H1 (cell line): Measurements from ENCODE around the gene AIG1. TPM values are rescaled to one million over a fixed set of nuclear protein-coding genes. Genes with fewer than 3 reads are reported as not detected.

ENCODE experiments used
- CTCF ChIA-PET: fragments of 300-600 bp; sonication (Branson Sonifier 250); formaldehyde crosslinking; loops from one replicate; lab custom pipeline; 2021; ENCODE audit not compliant: partially characterized antibody; lab: Charles Lee
- POLR2A ChIA-PET: fragments of 300-600 bp; sonication (Branson Sonifier 250); formaldehyde crosslinking; loops from one replicate; lab custom pipeline; 2021; ENCODE audit warnings: inconsistent platforms; ENCODE audit not compliant: partially characterized antibody; lab: Charles Lee
- DNase-seq, 2 experiments: peaks; one replicate each; pipeline versions ENCODE4 v3.0.0 to v3.0.0-alpha.2; 2010 to 2022; ENCODE audit warnings: low spot score in 2 of 2, low read depth in 1 of 2, mixed read lengths in 1 of 2
- FAIRE-seq: peaks from 2 replicates; lab custom pipeline; 2011; peaks lifted over from hg19 to GRCh38; lab: Jason Lieb, UNC
- H2AFZ ChIP-seq: 2 replicates; pipeline ENCODE4 v1.8.1; 2012; ENCODE audit warnings: low read length, inconsistent platforms
- H2AK5ac ChIP-seq: 2 replicates; pipeline ENCODE4 v1.6.1; 2013; ENCODE audit warnings: low read depth, low read length
- H2BK120ac ChIP-seq: replicated peaks from 2 replicates; pipeline ENCODE3; 2013; ENCODE audit warnings: low read depth, low read length, inconsistent platforms
- H2BK12ac ChIP-seq: 2 replicates; pipeline ENCODE4 v1.6.1; 2013; ENCODE audit warnings: low read depth, low read length
- H2BK15ac ChIP-seq: 2 replicates; pipeline ENCODE4 v1.6.1; 2013; ENCODE audit warnings: low read length
- H2BK20ac ChIP-seq: 2 replicates; pipeline ENCODE4 v1.6.1; 2013; ENCODE audit warnings: low read length
- H2BK5ac ChIP-seq: 2 replicates; pipeline ENCODE4 v1.6.1; 2013; ENCODE audit warnings: low read depth, low read length
- H3K14ac ChIP-seq: 2 replicates; pipeline ENCODE4 v1.6.1; 2013; ENCODE audit warnings: inconsistent platforms; ENCODE audit not compliant: insufficient read length
- H3K18ac ChIP-seq: 2 replicates; pipeline ENCODE4 v1.6.1; 2013; ENCODE audit warnings: low read length; ENCODE audit errors: extremely low read depth
- H3K23ac ChIP-seq: 2 replicates; pipeline ENCODE4 v1.6.1; 2013; ENCODE audit warnings: inconsistent platforms; ENCODE audit not compliant: insufficient read length
- H3K23me2 ChIP-seq: 2 replicates; pipeline ENCODE4 v1.6.1; 2013; ENCODE audit warnings: low read depth, low read length
- H3K27ac ChIP-seq: 2 replicates; pipeline ENCODE4 v1.6.1; 2011; ENCODE audit warnings: low read depth, low read length, inconsistent platforms
- H3K27me3 ChIP-seq, 4 experiments: replicated peaks in 1 of 4; 1 replicate in 1 of 4; 2 replicates in 3 of 4; pipeline versions ENCODE4 v1.6.1 to v1.8.1; 2011 to 2013; ENCODE audit warnings: low read length in 3 of 4, mild to moderate bottlenecking in 3 of 4, inconsistent platforms in 2 of 4, mixed read lengths in 2 of 4, moderate library complexity in 1 of 4; ENCODE audit not compliant: control insufficient read depth in 3 of 4, insufficient read depth in 3 of 4; ENCODE audit errors: extremely low read depth in 1 of 4
- H3K36me3 ChIP-seq, 4 experiments: 2 replicates each; pipeline versions ENCODE4 v1.6.1 to v1.8.1; 2011 to 2013; ENCODE audit warnings: mild to moderate bottlenecking in 4 of 4, low read length in 3 of 4, moderate library complexity in 2 of 4, control low read depth in 1 of 4, inconsistent platforms in 1 of 4; ENCODE audit not compliant: insufficient read depth in 4 of 4, control insufficient read depth in 2 of 4
- H3K4ac ChIP-seq: replicated peaks from 2 replicates; pipeline ENCODE3; 2013; ENCODE audit warnings: low read length, low read depth, mixed read lengths, inconsistent platforms; ENCODE audit not compliant: insufficient read length
- H3K4me1 ChIP-seq, 4 experiments: replicated peaks in 1 of 4; 1 replicate in 1 of 4; 2 replicates in 3 of 4; pipeline versions ENCODE4 v1.6.1 to v1.8.1; 2011 to 2013; ENCODE audit warnings: low read length in 3 of 4, inconsistent platforms in 2 of 4, mixed read lengths in 1 of 4; ENCODE audit not compliant: insufficient read depth in 4 of 4, control insufficient read depth in 3 of 4
- H3K4me2 ChIP-seq, 2 experiments: 2 replicates each; pipeline versions ENCODE4 v1.6.1 to v1.8.1; 2011 to 2013; ENCODE audit warnings: low read depth in 2 of 2, low read length in 2 of 2, control low read depth in 1 of 2, inconsistent platforms in 1 of 2, mild to moderate bottlenecking in 1 of 2; ENCODE audit not compliant: insufficient read depth in 1 of 2
- H3K4me3 ChIP-seq, 4 experiments: fragments of 200-600, 300-600 bp in 1 of 4; sonication (generic), shearing (Covaris generic), sonication (Bioruptor Twin) in 1 of 4; 2 replicates each; pipeline versions ENCODE4 v1.5.1 to v1.8.1; 2011 to 2016; ENCODE audit warnings: low read length in 4 of 4, low read depth in 3 of 4, control low read depth in 2 of 4, inconsistent platforms in 2 of 4, mild to moderate bottlenecking in 2 of 4, mixed read lengths in 1 of 4, moderate library complexity in 1 of 4; ENCODE audit not compliant: insufficient read depth in 2 of 4; ENCODE audit errors: extremely low read depth in 1 of 4
- H3K56ac ChIP-seq: replicated peaks from 2 replicates; pipeline ENCODE3; 2013; ENCODE audit warnings: low read depth, mild to moderate bottlenecking, mixed read lengths, low read length, inconsistent platforms; ENCODE audit not compliant: insufficient read length
- H3K79me1 ChIP-seq: 2 replicates; pipeline ENCODE4 v1.6.1; 2013; ENCODE audit warnings: low read depth, low read length, control low read depth
- H3K79me2 ChIP-seq, 2 experiments: 2 replicates each; pipeline versions ENCODE4 v1.6.1 to v1.8.1; 2012 to 2013; ENCODE audit warnings: low read length in 2 of 2, mild to moderate bottlenecking in 2 of 2, inconsistent platforms in 1 of 2; ENCODE audit not compliant: insufficient read depth in 2 of 2, control insufficient read depth in 1 of 2
- H3K9ac ChIP-seq, 4 experiments: replicated peaks in 1 of 4; 1 replicate in 1 of 4; 2 replicates in 3 of 4; pipeline versions ENCODE4 v1.6.1 to v1.8.1; 2011 to 2013; ENCODE audit warnings: low read depth in 3 of 4, low read length in 3 of 4, control low read depth in 2 of 4, mild to moderate bottlenecking in 2 of 4, moderate library complexity in 2 of 4, inconsistent platforms in 1 of 4; ENCODE audit errors: extremely low read depth in 1 of 4
- H3K9me3 ChIP-seq, 2 experiments: 2 replicates each; pipeline versions ENCODE4 v1.6.1 to v1.8.1; 2012 to 2013; ENCODE audit warnings: mild to moderate bottlenecking in 2 of 2, moderate library complexity in 2 of 2, control low read depth in 1 of 2, inconsistent platforms in 1 of 2, low read depth in 1 of 2, low read length in 1 of 2, mixed read lengths in 1 of 2; ENCODE audit not compliant: insufficient read depth in 2 of 2
- H4K20me1 ChIP-seq, 2 experiments: replicated peaks in 1 of 2; 2 replicates each; pipeline versions ENCODE3 to v1.8.1; 2011 to 2013; ENCODE audit warnings: inconsistent platforms in 2 of 2, low read length in 2 of 2, mild to moderate bottlenecking in 1 of 2; ENCODE audit not compliant: insufficient read depth in 2 of 2, control insufficient read depth in 1 of 2
- H4K5ac ChIP-seq: 2 replicates; pipeline ENCODE4 v1.6.1; 2013; ENCODE audit warnings: low read length, low read depth, mixed read lengths, inconsistent platforms; ENCODE audit not compliant: insufficient read length
- H4K8ac ChIP-seq: 2 replicates; pipeline ENCODE4 v1.8.0; 2013; ENCODE audit warnings: mild to moderate bottlenecking, moderate library complexity, low read length, inconsistent platforms; ENCODE audit not compliant: insufficient read depth; ENCODE audit errors: extremely low read depth
- H4K91ac ChIP-seq: replicated peaks from 2 replicates; pipeline ENCODE3; 2013; ENCODE audit warnings: low read length, mixed read lengths, inconsistent platforms; ENCODE audit not compliant: insufficient read length
- BRCA1 ChIP-seq: IDR thresholded peaks from 2 replicates; pipeline ENCODE4 v1.6.1; 2012; ENCODE audit warnings: low read depth, low read length, improper control_type of control experiment
- CHD2 ChIP-seq: IDR thresholded peaks from 2 replicates; pipeline ENCODE4 v1.6.1; 2012; ENCODE audit warnings: low read length, improper control_type of control experiment
- FOSL1 ChIP-seq: IDR thresholded peaks from 2 replicates; pipeline ENCODE4 v1.6.1; 2011; ENCODE audit warnings: mild to moderate bottlenecking, low read depth, low read length, moderate library complexity; ENCODE audit not compliant: insufficient read depth
- NRF1 ChIP-seq: IDR thresholded peaks from 2 replicates; pipeline ENCODE4 v1.6.1; 2011; ENCODE audit warnings: mild to moderate bottlenecking, low read depth, low read length, improper control_type of control experiment
- SRF ChIP-seq: IDR thresholded peaks from 2 replicates; pipeline ENCODE4 v1.6.1; 2011; ENCODE audit warnings: mild to moderate bottlenecking, low read depth, low read length, moderate library complexity
- TAF7 ChIP-seq: optimal IDR thresholded peaks from 2 replicates; pipeline ENCODE3; 2011; ENCODE audit warnings: low read depth, mild to moderate bottlenecking, inconsistent platforms, low read length, moderate library complexity, borderline replicate concordance
- TCF12 ChIP-seq: IDR thresholded peaks from 2 replicates; pipeline ENCODE4 v1.6.1; 2011; ENCODE audit warnings: low read depth, mild to moderate bottlenecking, low read length
- WGBS, 2 experiments: shearing (Covaris generic) in 1 of 2; methylation state at CpG; one replicate each; pipeline versions ENCODE4 v1.1.6 to v1.1.7; 2013 to 2015; ENCODE audit warnings: low lambda C conversion rate in 2 of 2, mixed read lengths in 2 of 2, inconsistent platforms in 1 of 2, low coverage in 1 of 2, missing lambda C conversion rate in 1 of 2; ENCODE audit not compliant: insufficient replicate concordance in 2 of 2, insufficient coverage in 1 of 2, insufficient read length in 1 of 2; ENCODE audit errors: extremely low coverage in 1 of 2, missing lambda C conversion rate in 1 of 2; 5-methylcytosine and 5-hydroxymethylcytosine counted together
- polyA plus RNA-seq, 7 experiments: library from polyadenylated mRNA; depleted of rRNA in 3 of 7; stranded (reverse) in 5 of 7; unstranded in 2 of 7; fragments of >200 nt in 5 of 7; fragments of 200-250 nt in 2 of 7; gene quantifications; 1 replicate in 5 of 7; 2 replicates in 1 of 7; 4 replicates in 1 of 7; pipeline versions ENCODE4 v1.2.1 to v1.2.3, GENCODE V29; 2011 to 2013; ENCODE audit warnings: missing spikeins in 2 of 7, mixed read lengths in 2 of 7
- total RNA-seq: library from RNA; stranded (reverse); fragmentation: NEBNext Ultra II Directional; extraction: Animal tissue kit (Norgen Biotek cat#: 25700); gene quantifications from 2 replicates; pipeline ENCODE4 v1.2.1, GENCODE V29; 2021
- TF ChIP-seq, protein P1 (sequence below), 3 experiments: IDR thresholded peaks; 1 replicate in 2 of 3; 2 replicates in 1 of 3; pipeline versions ENCODE4 v1.5.1 to v1.6.1; 2011; ENCODE audit warnings: low read length in 3 of 3, mild to moderate bottlenecking in 3 of 3, inconsistent platforms in 2 of 3, low read depth in 1 of 3, moderate library complexity in 1 of 3; ENCODE audit not compliant: insufficient read depth in 1 of 3; ENCODE audit errors: control extremely low read depth in 1 of 3

AIG1 gene
- total and polyA plus RNA-seq, 2 of the 8 experiments (the other 6 are each of a cell fraction or from before 2014, with no cell fraction given), result 56.6 to 58.4 TPM

DNA sequence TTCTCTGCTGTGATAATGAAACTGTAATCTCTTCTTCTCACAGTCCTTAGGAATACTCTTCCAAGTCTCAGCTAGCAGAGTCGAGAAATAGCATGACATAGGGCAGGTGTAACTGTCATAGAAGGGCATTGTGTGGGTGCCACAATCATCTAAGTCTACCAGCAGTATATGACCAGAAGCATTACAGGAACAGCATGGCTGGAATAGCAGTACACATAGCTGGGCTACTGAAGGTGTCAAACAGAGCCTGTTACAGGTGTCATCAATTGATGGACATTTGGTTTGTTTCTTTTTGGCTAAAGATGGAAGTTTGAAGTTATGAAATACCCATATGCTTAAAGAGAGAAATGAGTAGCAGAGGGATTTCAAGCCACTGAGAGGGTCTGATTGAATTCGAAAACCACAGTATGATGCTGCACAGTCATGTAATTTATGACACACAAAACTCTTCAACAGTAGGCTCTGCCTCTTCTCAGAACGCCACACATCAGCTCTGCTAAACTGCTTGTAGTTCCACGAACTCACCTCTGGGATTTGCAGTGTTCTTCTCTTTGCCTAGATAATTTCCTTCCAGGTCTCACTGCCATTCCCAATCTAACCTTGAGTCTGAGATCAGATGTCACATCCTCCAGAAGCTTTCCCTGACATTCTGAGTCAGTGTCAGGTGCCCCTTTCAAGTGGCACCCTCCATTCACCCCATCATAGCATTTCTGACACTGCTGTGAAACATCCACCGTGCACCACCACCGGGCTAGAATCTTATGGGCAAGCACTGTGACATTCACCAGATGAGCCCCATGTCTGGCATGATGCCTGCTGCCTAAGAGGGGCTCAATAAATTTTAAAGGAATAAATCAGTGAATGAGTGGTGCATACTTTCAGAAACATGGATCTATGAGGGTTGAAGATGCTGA, 238.8 kb downstream of the AIG1 start:
- no peak for DNase-seq
- no peak overlapping the region for H4K91ac ChIP-seq
- 88% methylated on average over 6 of the region's 6 CpGs; no CpG with 5 or more reads in 1 of the 2 experiments for WGBS, 2 experiments
- TF ChIP-seq TAF7, result no peak
- no peak for TF ChIP-seq NRF1
- TF ChIP-seq FOSL1, result no peak
- TF ChIP-seq TCF12, result no peak
- TF ChIP-seq, protein P1, sequence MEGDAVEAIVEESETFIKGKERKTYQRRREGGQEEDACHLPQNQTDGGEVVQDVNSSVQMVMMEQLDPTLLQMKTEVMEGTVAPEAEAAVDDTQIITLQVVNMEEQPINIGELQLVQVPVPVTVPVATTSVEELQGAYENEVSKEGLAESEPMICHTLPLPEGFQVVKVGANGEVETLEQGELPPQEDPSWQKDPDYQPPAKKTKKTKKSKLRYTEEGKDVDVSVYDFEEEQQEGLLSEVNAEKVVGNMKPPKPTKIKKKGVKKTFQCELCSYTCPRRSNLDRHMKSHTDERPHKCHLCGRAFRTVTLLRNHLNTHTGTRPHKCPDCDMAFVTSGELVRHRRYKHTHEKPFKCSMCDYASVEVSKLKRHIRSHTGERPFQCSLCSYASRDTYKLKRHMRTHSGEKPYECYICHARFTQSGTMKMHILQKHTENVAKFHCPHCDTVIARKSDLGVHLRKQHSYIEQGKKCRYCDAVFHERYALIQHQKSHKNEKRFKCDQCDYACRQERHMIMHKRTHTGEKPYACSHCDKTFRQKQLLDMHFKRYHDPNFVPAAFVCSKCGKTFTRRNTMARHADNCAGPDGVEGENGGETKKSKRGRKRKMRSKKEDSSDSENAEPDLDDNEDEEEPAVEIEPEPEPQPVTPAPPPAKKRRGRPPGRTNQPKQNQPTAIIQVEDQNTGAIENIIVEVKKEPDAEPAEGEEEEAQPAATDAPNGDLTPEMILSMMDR (IDR thresholded peaks at IDR 0.05; ENCODE audit: control extremely low read depth in 1 of 3, insufficient read depth in 1 of 3, low read depth in 1 of 3, low read length in 3 of 3), result peak in 1 of 3 experiments; percentile 17; a peak in 1 of 4 replicates
- TF ChIP-seq SRF, result no peak
- no peak for TF ChIP-seq BRCA1
- TF ChIP-seq CHD2, result no peak

More for the DNA sequence above, 238.8 kb downstream of the AIG1 start:
- H3K27ac ChIP-seq, result no peak overlapping the region
- H2BK20ac ChIP-seq, result no peak overlapping the region
- peaks cover 0 to 3% (median 0%) of the 10 kb centered on the region in 4 experiments; a peak in 1 of 7 replicates for H3K4me1 ChIP-seq
- H3K79me1 ChIP-seq, result no peaks in the 10 kb centered on the region
- H3K23ac ChIP-seq, result no peak overlapping the region
- CTCF ChIA-PET, result interaction anchor here (0.5 to 3.1 kb wide), 7 partner anchors 19 to 516 kb away, joined by 3 to 16 read pairs (median 6); no protein-coding TSS in a partner anchor
- no peak overlapping the region for H4K5ac ChIP-seq
- H2AFZ ChIP-seq, result no peak overlapping the region
- POLR2A ChIA-PET, result interaction anchor here (0.6 kb wide), 1 partner anchor 190 kb away, joined by 3 read pairs; no protein-coding TSS in a partner anchor
- no peaks in the 10 kb centered on the region for H4K20me1 ChIP-seq
- H2AK5ac ChIP-seq, result no peak overlapping the region
- H4K8ac ChIP-seq, result no peak overlapping the region
- H3K23me2 ChIP-seq, result no peaks in the 10 kb centered on the region; the same call in 1 of the 2 replicates
- no peaks in the 10 kb centered on the region for H3K79me2 ChIP-seq
- no peak overlapping the region for H3K9ac ChIP-seq
- FAIRE-seq, result no peak
- H2BK12ac ChIP-seq, result no peak overlapping the region
- no peaks in the 10 kb centered on the region for H3K36me3 ChIP-seq
- no peak overlapping the region for H3K56ac ChIP-seq
- H3K4me3 ChIP-seq, result no peak overlapping the region
- H2BK15ac ChIP-seq, result no peak overlapping the region
- no peaks in the 10 kb centered on the region for H3K9me3 ChIP-seq
- no peak overlapping the region for H3K18ac ChIP-seq
- H2BK5ac ChIP-seq, result no peak overlapping the region
- H3K4me2 ChIP-seq, result no peak overlapping the region
- no peak overlapping the region for H3K4ac ChIP-seq
- H3K14ac ChIP-seq, result no peak overlapping the region
- H2BK120ac ChIP-seq, result no peak overlapping the region
- no peaks in the 10 kb centered on the region for H3K27me3 ChIP-seq
